ENCODE data around the gene RASA4.
"Not testable (repeated sequence)": the region's sequence is repeated elsewhere in the genome, so short reads cannot be mapped to it uniquely, and the experiment has no call there.

Gene RASA4
- 2.0 to 4.1 (median 3.6) reads per million in 3 experiments for total RNA-seq

DNA sequence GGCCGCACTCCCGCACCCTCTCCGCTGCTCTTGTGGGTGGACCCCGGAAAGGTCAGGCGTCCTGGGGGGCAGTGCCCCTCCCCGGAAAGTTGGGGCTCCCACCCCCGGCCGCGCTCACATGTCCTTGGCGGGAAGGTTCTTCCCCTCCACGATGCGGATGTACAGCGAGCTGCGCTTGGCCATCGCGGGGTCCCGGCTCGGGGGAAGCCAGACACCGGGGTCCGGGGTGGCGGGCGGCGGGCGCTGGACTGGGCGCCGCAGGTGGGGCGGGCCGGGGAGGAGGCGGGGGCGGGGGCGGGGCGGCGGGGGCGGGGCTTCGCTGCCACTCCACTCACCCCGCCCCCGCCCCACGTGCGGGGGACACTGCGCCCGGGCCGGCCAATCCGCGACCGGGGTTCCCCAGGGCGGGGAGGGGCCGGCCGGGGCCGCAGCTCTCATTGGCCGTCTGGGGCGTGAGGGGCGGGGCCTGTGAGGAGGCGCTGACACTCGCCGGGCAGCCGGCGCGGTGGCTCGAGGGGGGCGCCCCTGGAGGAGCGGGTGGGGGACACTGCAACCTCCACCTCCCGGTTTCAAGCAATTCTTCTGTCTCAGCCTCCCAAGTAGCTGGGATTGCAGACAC, at the start of gene RASA4:
RASA4 (minus strand) TSS at position 250 of the 619 bp plus-strand sequence; CDS start at position 183, 67 bp downstream.
- DNase-seq, result not testable (repeated sequence)

DNA sequence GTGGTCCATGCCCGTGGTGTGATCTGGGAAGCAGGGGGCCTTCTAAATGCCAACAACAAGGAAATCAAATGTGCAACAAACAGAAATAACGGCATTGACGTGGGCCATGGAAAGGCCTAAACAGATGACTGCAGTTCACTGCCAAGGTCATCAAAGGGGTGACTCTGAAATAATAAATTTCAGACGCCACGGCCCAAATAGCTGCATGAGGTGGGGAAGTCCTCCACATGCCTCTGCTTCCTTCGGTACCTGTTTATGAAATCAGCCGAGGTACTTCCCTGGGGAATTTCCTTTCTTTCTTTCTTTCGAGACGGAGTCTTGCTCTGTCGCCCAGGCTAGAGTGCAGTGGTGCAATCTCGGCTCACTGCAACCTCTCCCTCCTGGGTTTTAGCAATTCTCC, 48.2 kb upstream of the RASA4 start:
- DNase-seq, result not testable (repeated sequence)

DNA sequence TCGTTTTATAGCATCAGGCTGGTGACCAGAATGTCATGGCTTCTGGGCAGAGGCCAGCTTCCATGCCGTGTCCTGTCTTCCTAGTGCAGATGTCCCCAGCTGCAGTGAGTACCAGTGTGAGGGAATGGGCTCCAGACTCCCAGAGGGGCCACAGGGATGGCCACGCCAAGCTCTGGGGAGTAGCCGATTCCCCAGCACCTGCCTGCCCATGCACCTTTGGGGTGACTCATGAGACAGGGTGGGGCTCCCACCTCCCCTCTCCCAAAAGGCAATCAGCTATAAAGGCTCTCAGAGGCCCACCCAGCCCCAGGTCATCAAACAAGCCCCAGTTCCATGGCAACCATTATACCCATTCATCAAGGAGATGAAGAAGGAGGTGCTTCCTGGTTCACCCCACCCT, 33.4 kb upstream of the RASA4 start, which contains the start of gene SPDYE2B:
SPDYE2B (plus strand) TSS at position 396 of the 400 bp plus-strand sequence. CDS start 2,030 bp downstream, outside the sequence.
- DNase-seq, result not testable (repeated sequence)

DNA sequence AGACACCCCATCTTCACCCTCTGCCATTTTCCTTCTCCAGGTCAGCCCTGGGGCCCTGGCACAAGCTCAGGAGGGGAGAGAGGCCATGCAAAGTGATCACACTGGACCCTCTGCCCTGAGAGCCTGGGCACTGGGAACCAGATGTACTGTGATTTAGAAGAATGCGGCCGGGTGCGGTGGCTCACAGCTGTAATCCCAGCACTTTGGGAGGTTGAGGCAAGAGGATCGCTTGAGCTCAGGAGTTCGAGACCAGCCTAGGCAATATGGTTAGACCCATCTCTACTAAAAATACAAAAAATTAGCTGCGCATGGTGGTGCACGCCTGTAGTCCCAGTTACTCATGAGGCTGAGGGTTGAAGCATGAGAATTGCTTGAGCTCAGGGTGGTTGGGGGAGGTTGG, 31.3 kb upstream of the RASA4 start:
- not testable (repeated sequence) for DNase-seq

DNA sequence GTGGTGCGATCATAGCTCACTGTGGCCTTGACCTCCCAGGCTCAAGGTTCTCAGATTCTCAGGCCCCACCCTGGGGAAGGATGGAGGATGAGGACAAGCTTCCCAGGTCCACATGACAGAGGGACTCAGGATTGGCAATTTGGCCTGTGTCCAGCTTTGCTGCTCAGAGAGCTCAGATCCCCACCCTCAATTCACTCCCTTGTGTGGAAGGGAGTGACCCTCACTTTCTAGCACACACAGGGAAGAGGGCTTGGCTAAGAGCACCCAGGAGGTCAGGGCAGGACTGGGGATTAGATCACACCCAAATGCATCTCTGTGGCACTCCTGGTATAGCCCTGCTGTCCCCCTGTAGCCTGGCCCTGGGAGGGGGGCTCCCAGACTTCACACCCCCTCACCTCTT, 26.8 kb upstream of the RASA4 start:
- DNase-seq, result not testable (repeated sequence)

DNA sequence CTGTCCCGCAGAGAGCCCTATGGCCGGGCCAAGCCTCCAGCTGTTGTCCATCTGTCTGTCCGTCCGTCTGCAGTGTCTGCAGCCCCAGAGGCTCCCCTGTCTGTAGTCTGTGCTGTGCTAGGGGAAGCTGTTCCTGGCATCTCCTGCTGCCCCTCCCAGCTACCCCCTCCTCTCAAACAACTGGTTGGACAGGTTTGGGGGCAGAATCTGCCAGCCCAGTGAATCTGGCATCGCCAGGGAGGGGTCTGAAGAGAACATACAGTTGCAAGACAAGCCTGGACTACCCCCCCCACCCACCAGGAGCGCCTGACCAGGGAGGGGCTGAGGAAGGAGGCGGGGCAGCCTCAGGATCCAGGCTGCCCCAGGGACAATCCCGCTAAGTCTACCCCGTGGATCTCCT, 26.1 kb upstream of the RASA4 start, which contains the start of gene UPK3BL1:
UPK3BL1 (minus strand) TSS at position 101 of the 400 bp plus-strand sequence; CDS start at position 51, 50 bp downstream.
- not testable (repeated sequence) for DNase-seq

DNA sequence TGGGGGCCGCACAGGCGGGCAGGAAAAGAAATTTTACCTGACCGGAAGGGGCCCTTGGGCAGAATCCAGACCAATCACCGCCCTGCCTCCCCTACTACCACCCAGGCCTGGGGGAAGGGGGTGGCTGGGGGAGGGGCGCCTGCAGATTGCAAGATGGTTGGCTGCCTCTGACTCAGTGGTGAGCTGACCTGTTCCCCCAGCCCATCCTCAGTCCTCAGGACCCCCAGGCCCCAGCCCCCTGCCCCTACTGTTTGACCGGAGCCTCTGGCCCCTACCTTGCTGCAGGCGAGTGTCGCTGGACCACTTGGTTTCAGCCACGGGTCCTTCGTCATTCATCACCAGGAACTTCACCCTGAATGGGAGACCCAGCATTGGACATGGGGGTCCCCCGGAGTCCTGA, 22.3 kb upstream of the RASA4 start:
- DNase-seq, result not testable (repeated sequence)

DNA sequence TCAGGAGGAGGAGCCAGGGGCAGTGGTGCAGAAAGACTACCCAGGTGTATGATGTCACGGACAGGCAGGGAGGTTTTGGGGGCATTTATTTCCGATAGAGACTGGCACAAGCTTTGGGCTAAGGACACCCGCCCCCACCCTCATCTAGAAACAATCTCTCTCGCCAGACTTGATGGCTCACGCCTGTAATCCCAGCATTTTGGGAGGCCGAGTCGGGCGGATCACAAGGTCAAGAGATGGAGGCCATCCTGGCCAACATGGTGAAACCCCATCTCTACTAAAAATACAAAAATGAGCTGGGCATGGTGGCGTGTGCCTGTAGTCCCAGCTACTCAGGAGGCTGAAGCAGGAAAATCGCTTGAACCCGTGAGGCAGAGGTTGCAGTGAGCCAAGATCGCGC, 20.4 kb upstream of the RASA4 start:
- DNase-seq, result not testable (repeated sequence)

DNA sequence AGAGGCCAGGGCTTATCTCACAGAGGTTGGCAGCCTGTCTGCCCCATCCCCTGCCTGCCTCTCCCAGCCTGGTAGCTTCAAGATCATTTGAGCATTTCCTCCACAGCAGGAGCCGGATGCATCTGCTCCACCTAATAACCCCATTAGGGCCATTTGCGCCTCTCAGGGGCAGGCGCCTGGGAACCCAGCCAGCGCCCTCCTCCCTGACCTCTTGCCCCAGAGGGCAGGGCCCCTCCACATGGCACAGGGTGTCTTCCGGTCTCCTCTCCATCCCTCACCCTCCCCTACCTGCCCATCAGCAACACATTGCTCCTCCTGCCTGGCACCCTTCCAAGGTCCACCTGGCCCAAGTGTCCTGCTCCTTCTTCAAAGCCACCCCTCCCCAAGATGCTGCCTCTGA, 18.8 kb upstream of the RASA4 start:
- not testable (repeated sequence) for DNase-seq

DNA sequence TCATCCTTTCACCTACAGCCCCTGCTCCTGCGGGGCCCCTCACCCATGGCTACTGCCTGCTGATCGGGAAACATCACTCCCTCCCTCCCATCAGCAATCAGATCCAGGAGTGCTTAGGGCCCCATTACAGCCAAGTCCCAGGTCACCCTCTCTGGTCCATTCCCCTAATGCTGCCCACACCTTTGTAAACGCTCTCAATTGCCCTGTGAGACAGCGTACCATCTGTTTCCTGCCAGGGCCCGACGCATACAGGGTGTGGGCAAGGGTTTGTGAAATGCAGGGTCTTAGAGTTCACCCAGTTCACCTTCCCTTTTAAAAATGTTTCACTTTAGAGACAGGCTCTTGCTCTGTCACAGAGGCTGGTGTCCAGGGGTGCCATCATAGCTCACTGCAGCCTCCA, 17.7 kb upstream of the RASA4 start:
- not testable (repeated sequence) for DNase-seq

DNA sequence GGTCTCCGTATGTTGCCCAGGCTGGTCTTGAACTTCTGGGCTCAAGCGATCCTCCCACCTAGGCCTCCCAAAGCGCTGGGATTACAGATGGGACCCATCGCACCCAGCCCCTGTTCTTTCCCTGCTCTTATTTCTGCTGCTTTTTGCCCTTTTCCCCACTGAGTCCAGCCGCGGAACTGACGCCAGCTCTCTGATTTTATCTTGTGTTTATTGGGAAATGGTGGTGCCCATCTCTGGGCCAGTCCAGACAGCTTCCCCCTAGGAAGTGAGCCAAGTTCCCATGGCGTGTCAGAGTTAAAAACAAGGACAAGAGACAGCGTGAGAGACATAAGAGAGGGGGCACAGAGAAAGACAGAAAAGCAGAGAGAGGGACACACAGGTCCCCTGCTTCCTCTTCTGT, 14.1 kb upstream of the RASA4 start:
- not testable (repeated sequence) for DNase-seq

DNA sequence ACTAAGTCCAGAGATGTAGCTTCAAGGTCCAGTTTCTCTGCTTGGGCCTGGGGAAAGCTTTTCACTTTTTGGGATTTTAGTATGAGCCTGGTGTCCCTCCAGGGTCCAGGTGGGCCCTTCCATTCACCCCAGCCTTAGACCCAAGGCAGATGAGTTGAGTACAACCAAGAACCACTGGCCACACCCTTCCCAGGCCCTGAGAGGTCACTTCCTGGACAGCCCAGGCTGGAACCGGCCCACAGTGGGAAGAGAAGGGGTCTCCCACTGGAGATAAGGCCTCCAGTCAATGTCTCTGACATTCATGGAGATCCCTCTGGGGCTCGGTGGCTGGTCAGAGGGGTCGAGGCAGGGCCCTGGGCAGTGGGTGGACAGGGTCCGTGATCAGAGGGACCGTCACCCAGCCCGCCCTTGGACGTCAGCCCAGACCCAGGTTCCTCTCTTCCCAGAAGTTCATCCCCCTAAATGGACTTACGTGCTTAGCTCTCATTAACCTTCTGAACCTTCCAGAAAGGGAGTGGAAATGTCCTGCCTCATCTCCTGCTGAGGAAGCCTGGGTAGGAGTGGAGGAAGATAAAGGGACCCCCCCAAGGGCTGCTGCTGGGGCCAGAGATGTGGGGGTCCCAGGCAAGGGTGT, 10.8 kb upstream of the RASA4 start:
- not testable (repeated sequence) for DNase-seq

DNA sequence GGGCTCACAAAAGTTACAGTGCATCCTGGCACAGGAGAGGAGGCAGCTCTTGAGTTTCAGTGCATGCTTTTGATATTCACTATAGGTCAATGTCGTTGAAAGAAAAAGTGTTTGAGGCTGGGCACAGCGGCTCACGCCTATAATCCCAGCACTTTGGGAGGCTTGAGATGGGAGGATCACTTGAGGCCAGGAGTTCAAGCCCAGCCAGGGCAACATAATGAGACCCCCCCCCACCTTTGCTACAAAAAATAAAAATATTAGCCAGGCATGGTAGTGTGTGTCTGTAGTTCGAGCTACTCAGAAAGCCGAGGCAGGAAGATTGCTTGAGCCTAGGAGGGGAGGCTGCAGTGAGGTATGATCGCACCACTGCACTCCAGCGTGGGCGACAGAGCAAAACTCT, 1.6 kb upstream of the RASA4 start:
- not testable (repeated sequence) for DNase-seq

DNA sequence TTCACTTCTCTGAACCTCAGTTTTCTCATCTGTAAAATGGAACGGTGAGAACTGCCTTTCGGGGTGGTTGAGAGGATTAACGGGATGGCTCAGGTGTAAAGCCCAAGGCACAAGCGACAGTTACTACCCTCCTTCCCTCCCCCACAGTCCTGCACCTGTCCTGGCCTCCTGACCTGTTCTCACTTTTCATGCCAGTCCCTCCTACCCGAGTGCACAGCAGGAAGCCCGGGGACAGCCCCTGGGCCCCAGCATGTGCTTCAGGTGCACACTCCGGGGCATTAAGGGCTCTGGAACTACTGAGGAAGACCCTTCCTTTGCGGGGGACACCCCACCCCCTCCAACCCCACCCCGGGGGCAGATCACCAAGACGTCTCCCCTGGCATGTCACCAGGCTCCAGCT, 626 bp downstream of the RASA4 start:
- not testable (repeated sequence) for DNase-seq

DNA sequence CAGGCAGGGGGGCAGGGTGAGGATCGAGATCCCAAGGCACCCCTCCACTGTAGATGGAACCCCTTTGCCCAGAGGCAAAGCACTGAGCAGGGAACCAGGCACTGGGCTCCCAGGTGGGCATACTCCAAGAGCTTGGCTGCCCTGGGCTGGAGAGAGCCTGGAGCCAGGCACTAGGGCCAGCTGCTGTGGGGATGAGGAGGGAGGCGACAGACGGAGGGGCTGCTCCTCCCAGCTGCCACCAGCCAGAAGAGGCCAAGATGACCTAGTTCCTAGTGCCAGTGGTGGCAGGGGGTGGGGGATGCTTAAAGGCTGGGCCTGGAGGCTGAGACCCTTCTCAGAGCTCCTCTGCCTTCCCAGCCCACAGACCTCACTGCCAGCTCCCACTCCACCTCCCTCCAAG, 1.7 kb downstream of the RASA4 start:
- not testable (repeated sequence) for DNase-seq

DNA sequence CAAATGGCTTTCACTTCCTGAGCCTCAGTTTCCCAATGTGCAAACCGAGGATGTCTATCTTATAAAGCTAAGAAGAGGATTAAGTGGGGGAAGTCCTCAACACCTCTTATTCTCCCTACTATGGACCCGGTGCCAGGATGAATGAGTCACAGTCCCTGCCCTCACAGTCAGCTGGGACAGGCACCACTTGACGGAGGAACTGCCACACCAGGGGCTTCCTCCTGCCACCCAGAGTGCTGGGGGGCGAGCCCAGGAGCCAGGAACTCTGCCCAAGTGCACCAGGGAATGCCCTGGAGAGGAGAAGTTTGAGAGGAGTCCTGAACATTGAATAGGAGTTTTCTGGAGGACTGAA, 2.2 kb downstream of the RASA4 start:
- not testable (repeated sequence) for DNase-seq

DNA sequence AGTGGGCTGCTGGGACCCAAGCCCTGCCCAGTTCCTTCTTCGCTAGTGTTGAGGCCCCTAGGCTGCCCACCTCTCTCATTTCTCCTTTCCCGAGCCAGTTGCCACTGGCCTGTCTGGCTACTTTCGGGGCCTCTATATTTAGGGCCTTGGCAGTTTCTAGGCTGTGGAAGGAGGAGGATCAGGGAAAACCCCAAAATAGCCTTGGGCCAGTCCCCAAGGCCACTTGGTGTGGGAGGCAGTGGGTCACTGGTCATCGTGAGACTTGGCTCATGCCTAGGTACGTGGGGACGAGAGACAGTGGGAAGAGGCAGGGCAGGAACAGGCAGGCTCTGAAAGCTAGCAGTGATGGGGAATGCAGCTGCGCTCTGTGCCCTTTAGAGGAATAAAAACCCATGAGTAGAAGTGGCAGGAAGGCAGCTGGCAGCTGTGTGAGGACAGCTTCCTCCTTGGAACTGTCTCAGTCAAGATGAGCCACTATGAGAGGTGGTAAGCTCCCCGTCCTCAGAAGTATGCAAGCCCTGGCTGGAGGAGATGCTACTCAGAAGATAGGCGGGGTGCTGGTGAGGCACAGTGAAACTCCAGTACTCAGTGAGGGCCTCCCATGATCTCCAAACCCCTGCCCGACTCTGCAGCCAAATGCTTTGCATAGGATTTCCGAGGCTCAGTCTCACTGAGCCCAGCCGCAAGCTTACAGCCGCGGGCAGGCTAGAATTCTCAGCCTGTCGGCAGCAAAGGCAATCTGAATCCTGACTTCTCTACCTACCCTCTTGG, 2.8 kb downstream of the RASA4 start:
- DNase-seq, result not testable (repeated sequence)

DNA sequence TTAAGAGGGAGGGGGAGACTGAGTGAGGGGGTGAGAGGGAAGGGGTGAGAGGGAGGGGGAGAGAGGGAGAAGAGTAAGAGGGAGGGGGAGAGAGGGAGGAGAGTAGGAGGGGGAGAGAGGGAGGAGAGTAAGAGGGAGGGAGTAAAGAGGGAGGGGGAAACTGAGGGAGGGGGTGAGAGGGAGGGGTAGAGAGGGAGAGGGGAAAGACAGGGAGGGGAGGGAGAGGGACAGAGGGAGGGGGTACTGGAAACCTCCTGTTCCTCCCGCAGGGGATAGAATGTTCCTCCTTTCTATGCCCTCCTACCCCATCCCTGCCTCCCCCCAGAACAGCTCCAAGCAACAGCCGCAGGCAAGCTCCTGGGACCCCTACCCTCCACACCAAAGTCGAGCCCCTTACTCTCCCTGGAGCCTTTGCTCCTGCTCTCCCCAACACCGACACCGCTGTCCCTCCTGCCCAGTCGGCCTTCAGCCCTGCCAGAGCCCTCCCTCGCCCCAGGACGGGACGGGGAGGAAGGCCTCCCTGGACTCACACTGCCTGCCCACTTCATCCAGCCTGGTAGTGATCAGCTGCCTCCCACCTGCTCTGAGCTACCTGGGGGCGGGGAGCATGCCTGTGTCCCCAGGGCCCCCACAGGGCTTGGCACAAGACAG, 4.8 kb downstream of the RASA4 start:
- DNase-seq, result not testable (repeated sequence)

DNA sequence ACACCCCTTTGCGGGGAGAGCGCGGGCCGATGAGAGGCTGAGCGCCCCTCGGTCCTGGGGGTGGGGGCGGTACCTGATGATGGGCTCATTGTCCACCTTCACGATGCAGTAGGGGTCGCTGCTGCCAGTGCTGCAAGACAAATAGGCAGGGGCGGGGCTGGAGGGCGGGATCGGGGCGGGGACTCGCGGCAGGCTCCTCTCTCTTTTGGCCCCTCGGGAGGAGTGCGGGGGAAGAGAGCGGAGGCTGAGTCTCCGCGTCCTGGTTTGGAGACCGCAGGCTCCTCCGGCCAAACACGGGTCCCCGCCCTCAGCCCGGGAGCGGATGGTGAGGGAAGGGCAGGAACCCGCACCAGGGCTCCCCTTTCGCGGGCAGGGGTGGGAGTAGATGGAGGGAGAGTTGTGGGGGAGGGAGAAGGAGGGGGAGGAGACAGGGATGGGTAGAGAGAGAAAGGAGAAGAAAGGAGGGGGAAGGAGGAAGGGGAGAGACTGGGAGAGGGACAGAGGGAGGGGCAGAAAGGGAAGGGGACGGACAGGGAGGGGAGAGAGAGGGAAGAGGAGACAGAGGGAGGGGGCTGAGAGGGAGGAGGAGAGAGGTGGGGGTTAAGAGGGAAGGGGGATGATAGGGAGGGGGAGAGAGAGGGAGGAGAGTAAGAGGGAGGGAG, 5.4 kb downstream of the RASA4 start:
- not testable (repeated sequence) for DNase-seq

DNA sequence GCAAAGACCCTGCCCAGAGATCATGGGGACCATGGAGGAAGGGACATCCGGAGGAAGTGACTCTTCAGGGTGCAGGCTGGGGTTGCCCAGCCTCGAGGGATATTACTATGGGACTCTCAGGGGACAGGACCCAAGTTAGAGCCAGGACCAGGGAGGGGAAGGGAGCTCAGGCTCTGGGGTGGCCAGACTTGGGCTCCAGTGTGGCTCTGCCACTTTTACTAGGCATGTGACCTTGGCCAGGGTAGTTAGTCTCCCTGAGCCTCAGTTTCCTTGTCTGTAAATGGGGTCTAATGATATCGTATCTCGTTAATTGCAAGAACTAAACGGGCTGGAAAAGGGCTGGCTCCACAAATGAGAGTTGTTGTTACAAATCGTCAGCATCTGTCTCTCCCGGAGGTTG, 6.1 kb downstream of the RASA4 start:
- not testable (repeated sequence) for DNase-seq

DNA sequence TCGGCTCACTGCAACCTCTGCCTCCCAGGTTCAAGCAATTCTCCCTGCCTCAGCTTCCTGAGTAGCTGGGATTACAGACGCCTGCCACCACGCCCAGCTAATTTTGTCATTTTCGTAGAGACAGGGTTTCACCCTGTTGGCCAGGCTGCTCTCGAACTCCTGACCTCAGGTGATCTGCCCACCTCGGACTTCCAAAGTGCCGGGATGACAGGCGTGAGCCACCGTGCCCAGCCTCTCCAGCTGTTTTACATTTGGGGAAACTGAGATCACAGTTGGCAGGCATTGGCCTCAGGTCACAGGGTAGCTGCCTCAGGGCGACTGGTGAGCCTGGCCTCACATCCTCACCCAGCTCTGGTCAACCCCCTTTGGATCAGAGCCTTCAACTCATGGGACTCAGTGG, 6.8 kb downstream of the RASA4 start:
- not testable (repeated sequence) for DNase-seq

DNA sequence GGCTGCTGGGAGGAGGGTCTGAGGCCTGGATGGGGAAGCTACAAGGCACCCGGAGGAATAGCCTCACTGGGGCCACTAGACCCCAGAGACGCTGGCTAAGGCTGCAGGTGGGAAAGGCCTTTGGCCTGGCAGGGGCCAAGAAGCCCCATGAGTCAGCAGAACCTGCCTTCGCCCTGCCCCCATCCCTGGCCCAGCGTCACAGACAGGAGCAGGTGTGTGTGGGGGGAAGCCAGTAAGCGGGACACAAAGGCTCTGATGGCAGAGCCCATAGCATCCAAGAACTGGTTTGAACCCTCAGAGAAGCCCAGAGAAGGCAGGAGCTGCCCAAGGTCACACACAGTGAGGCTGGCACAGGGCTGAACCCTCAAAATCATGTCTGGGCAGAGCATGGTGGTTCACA, 9.7 kb downstream of the RASA4 start:
- not testable (repeated sequence) for DNase-seq

Measured in central memory CD4-positive, alpha-beta T cell (primary cell).